ENCODE data around the gene E2F4. TPM values are rescaled to one million over a fixed set of nuclear protein-coding genes. Genes with fewer than 3 reads are reported as not detected.
A peak's percentile ranks its signal among the peaks of the same experiment; 100 is the strongest.

Gene E2F4
- polyA plus RNA-seq, 1 experiment = 83.2 TPM

GRCh38 chr16:67150047-67150832 lies 41.7 kb upstream of the E2F4 start:
- TF ChIP-seq CTCF (IDR thresholded peaks at IDR 0.05; ENCODE audit: insufficient read depth, low read depth, low read length) = 0 out of 2 replicates have a peak, but pooled peaks have one; percentile 17
- ChIA-PET CTCF (interaction anchor here (0.5 to 2.7 kb wide), 13 partner anchors 11 to 806 kb away, joined by 3 to 16 read pairs (median 4); partner anchors contain the start of gene CES3), POLR2A (no interaction called here)
- peaks cover 17% of the 10 kb centered on the region for H3K36me3 ChIP-seq (ENCODE audit: control insufficient read depth, insufficient read depth, low read length)
- no peak for DNase-seq (ENCODE audit: low read depth)
- no peaks in the 10 kb centered on the region for H3K27me3 ChIP-seq (ENCODE audit: control insufficient read depth, insufficient read depth, low read length)
- H3K4me3 ChIP-seq (ENCODE audit: low read depth, low read length) = peak overlapping the region; percentile 83

GRCh38 chr16:67150833-67151396 lies 41.0 kb upstream of the E2F4 start, which contains the start of gene B3GNT9:
B3GNT9 (minus strand) TSS chr16:67150998; CDS start chr16:67150485, 513 bp downstream.
- DNase-seq (ENCODE audit: low read depth) = no peak
- no peak for TF ChIP-seq CTCF (IDR thresholded peaks at IDR 0.05; ENCODE audit: insufficient read depth, low read depth, low read length)
- Histone ChIP-seq H3K36me3 (ENCODE audit: control insufficient read depth, insufficient read depth, low read length) (peaks cover 16% of the 10 kb centered on the region), H3K27me3 (ENCODE audit: control insufficient read depth, insufficient read depth, low read length) (no peaks in the 10 kb centered on the region), H3K4me3 (ENCODE audit: low read depth, low read length) (peak within 1 kb of the TSS; percentile 83)
- ChIA-PET CTCF (interaction anchor here (0.5 to 2.7 kb wide), 13 partner anchors 9 to 805 kb away, joined by 3 to 16 read pairs (median 4); partner anchors contain the start of genes CES3, FBXL8, NOL3 and TRADD), POLR2A (no interaction called here)

GRCh38 chr16:67151431-67152097 lies 40.4 kb upstream of the E2F4 start:
- ChIA-PET POLR2A (no interaction called here), CTCF (interaction anchor here (0.8 to 2.7 kb wide), 12 partner anchors 9 to 257 kb away, joined by 3 to 16 read pairs (median 4); partner anchors contain the start of genes CES3, FBXL8, NOL3 and TRADD)
- no peak for TF ChIP-seq CTCF (IDR thresholded peaks at IDR 0.05; ENCODE audit: insufficient read depth, low read depth, low read length)
- Histone ChIP-seq H3K27me3 (ENCODE audit: control insufficient read depth, insufficient read depth, low read length) (no peaks in the 10 kb centered on the region), H3K36me3 (ENCODE audit: control insufficient read depth, insufficient read depth, low read length) (peaks cover 13% of the 10 kb centered on the region), H3K4me3 (ENCODE audit: low read depth, low read length) (peak overlapping the region; percentile 83; the same call in 1 of the 2 replicates)
- no peak for DNase-seq (ENCODE audit: low read depth)

GRCh38 chr16:67154578-67155294 lies 37.2 kb upstream of the E2F4 start:
- ChIA-PET POLR2A (no interaction called here), CTCF (interaction anchor here (0.7 to 5.7 kb wide), 56 partner anchors 9 to 295 kb away, joined by 3 to 118 read pairs (median 6); partner anchors contain the start of genes CES3, ELMO3, EXOC3L1 and HSF4)
- H3K4me3 ChIP-seq (ENCODE audit: low read depth, low read length) = no peak overlapping the region
- TF ChIP-seq CTCF (IDR thresholded peaks at IDR 0.05; ENCODE audit: insufficient read depth, low read depth, low read length) = no peak
- peaks cover 2% of the 10 kb centered on the region; the same call in 1 of the 2 replicates for H3K36me3 ChIP-seq (ENCODE audit: control insufficient read depth, insufficient read depth, low read length)
- no peak for DNase-seq (ENCODE audit: low read depth)
- no peaks in the 10 kb centered on the region for H3K27me3 ChIP-seq (ENCODE audit: control insufficient read depth, insufficient read depth, low read length)
